K562 (cell line): Measurements from ENCODE around the gene SLC48A1. TPM values are rescaled to one million over a fixed set of nuclear protein-coding genes. Genes with fewer than 3 reads are reported as not detected.
A peak's percentile ranks its signal among the peaks of the same experiment; 100 is the strongest.

Source experiments
- ATF3 ChIP-seq, 2 experiments: fragments of 450-650 bp in 1 of 2; sonication (generic) in 1 of 2; formaldehyde crosslinking in 1 of 2; IDR thresholded peaks in 1 of 2; conservative IDR thresholded peaks in 1 of 2; 2 replicates each; pipeline versions ENCODE4 v1.6.1 to v1.8.1; 2016 to 2023; ENCODE audit warnings: mild to moderate bottlenecking in 2 of 2, moderate library complexity in 2 of 2, inconsistent platforms in 1 of 2, missing genetic modification reagents in 1 of 2
- CCAR2 ChIP-seq: fragments of 200-400 bp; formaldehyde crosslinking; IDR thresholded peaks from 2 replicates; pipeline ENCODE4 v1.6.1; 2017; ENCODE audit warnings: mild to moderate bottlenecking, low read depth, low read length
- CEBPG ChIP-seq, 3 experiments: fragments of 200-800 bp in 1 of 3; sonication (Bioruptor generic) in 1 of 3; sonication (generic) in 1 of 3; formaldehyde crosslinking in 1 of 3; IDR thresholded peaks in 2 of 3; conservative IDR thresholded peaks in 1 of 3; 2 replicates each; pipeline versions ENCODE4 v1.6.1 to v1.8.0; 2016 to 2022; ENCODE audit warnings: missing compliant biosample characterization in 2 of 3, missing genetic modification characterization in 2 of 3, mild to moderate bottlenecking in 1 of 3, missing genetic modification reagents in 1 of 3
- EP300 ChIP-seq: IDR thresholded peaks from 2 replicates; pipeline ENCODE4 v1.6.1; 2012; ENCODE audit warnings: low read length, improper control_type of control experiment
- GATAD2A ChIP-seq: fragments of 450-650 bp; IDR thresholded peaks from 2 replicates; pipeline ENCODE4 v1.6.1; 2017
- HMG20B ChIP-seq: fragments of 250-450 bp; sonication (Bioruptor Pico); IDR thresholded peaks from 2 replicates; pipeline ENCODE4 v1.5.0; 2021; ENCODE audit warnings: mild to moderate bottlenecking
- HMGN3 ChIP-seq: IDR thresholded peaks from 2 replicates; pipeline ENCODE4 v1.6.1; 2011; ENCODE audit warnings: borderline replicate concordance, low read depth, mild to moderate bottlenecking, mixed read lengths, low read length; ENCODE audit not compliant: insufficient read length; ENCODE audit errors: extremely low read depth
- IRF2 ChIP-seq: sonication (generic); formaldehyde crosslinking; IDR thresholded peaks from 2 replicates; pipeline ENCODE4 v1.8.1; 2022; ENCODE audit warnings: mild to moderate bottlenecking, missing genetic modification reagents
- RCOR1 ChIP-seq, 2 experiments: IDR thresholded peaks; 2 replicates each; pipeline ENCODE4 v1.6.1; 2012; ENCODE audit warnings: low read depth in 2 of 2, low read length in 2 of 2, borderline replicate concordance in 1 of 2, improper control_type of control experiment in 1 of 2
- RHOXF2B ChIP-seq: fragments of 250-450 bp; sonication (Bioruptor Pico); conservative IDR thresholded peaks from 2 replicates; pipeline ENCODE4 v1.5.1; 2021
- SOX6 ChIP-seq: fragments of 450-650 bp; IDR thresholded peaks from 2 replicates; pipeline ENCODE4 v1.6.1; 2014; ENCODE audit warnings: mild to moderate bottlenecking
- SP2 ChIP-seq: IDR thresholded peaks from 2 replicates; pipeline ENCODE4 v1.6.1; 2011; ENCODE audit warnings: mild to moderate bottlenecking, low read depth, low read length, moderate library complexity; ENCODE audit not compliant: poor library complexity, severe bottlenecking; ENCODE audit errors: extremely low read depth
- TAF7 ChIP-seq: fragments of 450-650 bp; IDR thresholded peaks from 2 replicates; pipeline ENCODE4 v1.6.1; 2016; ENCODE audit warnings: missing genetic modification characterization, missing compliant biosample characterization
- TBL1XR1 ChIP-seq, 2 experiments: IDR thresholded peaks; 2 replicates each; pipeline ENCODE4 v1.6.1; 2012; ENCODE audit warnings: improper control_type of control experiment in 2 of 2, low read length in 2 of 2, mild to moderate bottlenecking in 1 of 2
- ZBTB8A ChIP-seq: fragments of 450-650 bp; IDR thresholded peaks from 2 replicates; pipeline ENCODE4 v1.6.1; 2018; ENCODE audit warnings: mild to moderate bottlenecking, moderate library complexity; ENCODE audit not compliant: partially characterized antibody
- ZNF165 ChIP-seq: fragments of 250-450 bp; sonication (Bioruptor Pico); IDR thresholded peaks from 2 replicates; pipeline ENCODE4 v1.4.0; 2020; ENCODE audit warnings: borderline replicate concordance
- ZNF224 ChIP-seq: sonication (generic); formaldehyde crosslinking; IDR thresholded peaks from 2 replicates; pipeline ENCODE4 v1.8.0; 2022; ENCODE audit warnings: mild to moderate bottlenecking, missing genetic modification reagents
- ZNF444 ChIP-seq: fragments of 250-450 bp; sonication (Bioruptor Pico); IDR thresholded peaks from 2 replicates; pipeline ENCODE4 v1.4.0; 2020; ENCODE audit warnings: mild to moderate bottlenecking, moderate library complexity
- ZNF589 ChIP-seq: fragments of 200-800 bp; sonication (Bioruptor generic); IDR thresholded peaks from 2 replicates; pipeline ENCODE4 v1.6.1; 2016; ENCODE audit warnings: low read depth, missing genetic modification characterization, missing compliant biosample characterization
- ZZZ3 ChIP-seq: fragments of 450-650 bp; IDR thresholded peaks from 2 replicates; pipeline ENCODE4 v1.6.1; 2016; ENCODE audit warnings: antibody characterized with exemption, mild to moderate bottlenecking, moderate library complexity
- polyA plus RNA-seq, 8 experiments: library from polyadenylated mRNA; depleted of rRNA in 4 of 8; stranded (reverse) in 5 of 8; unstranded in 3 of 8; fragments of >200 nt; fragmentation: Nextera tagmentation in 2 of 8; fragmentation: Illumina TruSeq in 1 of 8; extraction: Ambion mirVana in 2 of 8; extraction: Trizol in 1 of 8; gene quantifications; 2 replicates each; pipeline versions ENCODE4 v1.2.1 to v1.2.3, GENCODE V29; 2011 to 2014; ENCODE audit warnings: inconsistent platforms in 1 of 8, missing spikeins in 1 of 8
- total RNA-seq, 7 experiments: library from RNA; depleted of rRNA in 6 of 7; stranded (reverse); fragments of >200 nt in 6 of 7; fragmentation: Illumina TruSeq in 2 of 7; extraction: Trizol in 2 of 7; gene quantifications; 2 replicates each; pipeline versions ENCODE4 v1.2.1 to v1.2.3, GENCODE V29; 2011 to 2021; ENCODE audit warnings: low replicate concordance in 1 of 7
- TF ChIP-seq, protein P1 (sequence below): IDR thresholded peaks from 3 replicates; pipeline ENCODE4 v1.6.1; 2011; ENCODE audit warnings: borderline replicate concordance, mild to moderate bottlenecking; ENCODE audit not compliant: insufficient read length, insufficient read depth
- TF ChIP-seq, protein P2 (sequence below): fragments of 250-450 bp; sonication (Bioruptor Pico); IDR thresholded peaks from 2 replicates; pipeline ENCODE4 v1.5.0; 2020; ENCODE audit warnings: mild to moderate bottlenecking
- TF ChIP-seq, protein P3 (sequence below): fragments of 450-650 bp; IDR thresholded peaks from 2 replicates; pipeline ENCODE4 v1.6.1; 2018; ENCODE audit warnings: mild to moderate bottlenecking, low read depth; ENCODE audit not compliant: partially characterized antibody

Gene SLC48A1
- total and polyA plus RNA-seq, 9 of the 15 experiments (the other 6 are each of a cell fraction or from before 2014, with no cell fraction given): 10.7 to 37.5 (median 18.7) TPM

GRCh38 chr12:47775100-47775911 lies 2.3 kb downstream of the SLC48A1 start (continued):
- peak; percentile 24; the same call in 1 of the 2 replicates for TF ChIP-seq SOX6
- no peak for TF ChIP-seq HMGN3
- no peak for TF ChIP-seq RCOR1 (IDR thresholded peaks at IDR 0.05; ENCODE audit: borderline replicate concordance in 1 of 2, low read depth in 2 of 2, low read length in 2 of 2)
- no peak for TF ChIP-seq TBL1XR1 (IDR thresholded peaks at IDR 0.05; ENCODE audit: low read length in 2 of 2)
- peak; percentile 65; the same call in 1 of the 2 replicates for TF ChIP-seq ZNF589
- TF ChIP-seq ZNF165: no peak
- no peak for TF ChIP-seq TAF7 (tag)
- no peak for TF ChIP-seq ZZZ3
- TF ChIP-seq ZBTB8A: no peak
- TF ChIP-seq, protein P1, sequence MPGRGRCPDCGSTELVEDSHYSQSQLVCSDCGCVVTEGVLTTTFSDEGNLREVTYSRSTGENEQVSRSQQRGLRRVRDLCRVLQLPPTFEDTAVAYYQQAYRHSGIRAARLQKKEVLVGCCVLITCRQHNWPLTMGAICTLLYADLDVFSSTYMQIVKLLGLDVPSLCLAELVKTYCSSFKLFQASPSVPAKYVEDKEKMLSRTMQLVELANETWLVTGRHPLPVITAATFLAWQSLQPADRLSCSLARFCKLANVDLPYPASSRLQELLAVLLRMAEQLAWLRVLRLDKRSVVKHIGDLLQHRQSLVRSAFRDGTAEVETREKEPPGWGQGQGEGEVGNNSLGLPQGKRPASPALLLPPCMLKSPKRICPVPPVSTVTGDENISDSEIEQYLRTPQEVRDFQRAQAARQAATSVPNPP: no peak
- no peak for TF ChIP-seq CCAR2
- TF ChIP-seq SP2: no peak
- TF ChIP-seq RHOXF2B: no peak
- TF ChIP-seq, protein P2, sequence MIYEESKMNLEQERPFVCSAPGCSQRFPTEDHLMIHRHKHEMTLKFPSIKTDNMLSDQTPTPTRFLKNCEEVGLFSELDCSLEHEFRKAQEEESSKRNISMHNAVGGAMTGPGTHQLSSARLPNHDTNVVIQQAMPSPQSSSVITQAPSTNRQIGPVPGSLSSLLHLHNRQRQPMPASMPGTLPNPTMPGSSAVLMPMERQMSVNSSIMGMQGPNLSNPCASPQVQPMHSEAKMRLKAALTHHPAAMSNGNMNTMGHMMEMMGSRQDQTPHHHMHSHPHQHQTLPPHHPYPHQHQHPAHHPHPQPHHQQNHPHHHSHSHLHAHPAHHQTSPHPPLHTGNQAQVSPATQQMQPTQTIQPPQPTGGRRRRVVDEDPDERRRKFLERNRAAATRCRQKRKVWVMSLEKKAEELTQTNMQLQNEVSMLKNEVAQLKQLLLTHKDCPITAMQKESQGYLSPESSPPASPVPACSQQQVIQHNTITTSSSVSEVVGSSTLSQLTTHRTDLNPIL (CRISPR knock-in tag): no peak
- TF ChIP-seq ATF3 (IDR thresholded peaks at IDR 0.05): peak; percentile 63
- TF ChIP-seq ATF3 (CRISPR knock-in tag; conservative IDR thresholded peaks at IDR 0.05): no peak
- TF ChIP-seq IRF2 (CRISPR knock-in tag): no peak
- peak; percentile 92 for TF ChIP-seq GATAD2A
- peak; percentile 72 for TF ChIP-seq EP300
- TF ChIP-seq CEBPG (CRISPR knock-in tag; IDR thresholded peaks at IDR 0.05): no peak
- no peak for TF ChIP-seq CEBPG (tag; conservative IDR thresholded peaks at IDR 0.05 in 1 of 2, IDR thresholded peaks at IDR 0.05 in 1 of 2)
- TF ChIP-seq HMG20B (CRISPR knock-in tag): no peak
- TF ChIP-seq ZNF224: no peak
- TF ChIP-seq, protein P3, sequence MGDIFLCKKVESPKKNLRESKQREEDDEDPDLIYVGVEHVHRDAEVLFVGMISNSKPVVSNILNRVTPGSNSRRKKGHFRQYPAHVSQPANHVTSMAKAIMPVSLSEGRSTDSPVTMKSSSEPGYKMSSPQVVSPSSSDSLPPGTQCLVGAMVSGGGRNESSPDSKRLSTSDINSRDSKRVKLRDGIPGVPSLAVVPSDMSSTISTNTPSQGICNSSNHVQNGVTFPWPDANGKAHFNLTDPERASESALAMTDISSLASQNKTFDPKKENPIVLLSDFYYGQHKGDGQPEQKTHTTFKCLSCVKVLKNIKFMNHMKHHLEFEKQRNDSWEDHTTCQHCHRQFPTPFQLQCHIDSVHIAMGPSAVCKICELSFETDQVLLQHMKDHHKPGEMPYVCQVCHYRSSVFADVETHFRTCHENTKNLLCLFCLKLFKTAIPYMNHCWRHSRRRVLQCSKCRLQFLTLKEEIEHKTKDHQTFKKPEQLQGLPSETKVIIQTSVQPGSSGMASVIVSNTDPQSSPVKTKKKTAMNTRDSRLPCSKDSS: no peak
- TF ChIP-seq ZNF444 (CRISPR knock-in tag): no peak
